Measurements from ENCODE around the gene CRMP1.

CRMP1 gene

GRCh38 chr4:5804656-5805055, 88.2 kb downstream of the CRMP1 start:
- DNase-seq (ENCODE audit: low read depth), result no peak
- TF ChIP-seq CTCF (IDR thresholded peaks at IDR 0.05; ENCODE audit: control insufficient read depth, insufficient read depth, low read depth, low read length, missing control alignments), result no peak
- no peak overlapping the region for H3K4me3 ChIP-seq (ENCODE audit: control insufficient read depth, low read depth, low read length)

- no peak for TF ChIP-seq CTCF (IDR thresholded peaks at IDR 0.05; ENCODE audit: control insufficient read depth, insufficient read depth, low read depth, low read length, missing control alignments)
- DNase-seq (ENCODE audit: low read depth), result no peak
- H3K4me3 ChIP-seq (ENCODE audit: control insufficient read depth, low read depth, low read length), result no peak overlapping the region
These were observed 90.3 kb downstream of the CRMP1 start for GRCh38 chr4:5802565-5802964.

GRCh38 chr4:5801696-5802095, 91.2 kb downstream of the CRMP1 start:
- DNase-seq (ENCODE audit: low read depth), result no peak
- no peak for TF ChIP-seq CTCF (IDR thresholded peaks at IDR 0.05; ENCODE audit: control insufficient read depth, insufficient read depth, low read depth, low read length, missing control alignments)

GRCh38 chr4:5800496-5800895, 92.4 kb downstream of the CRMP1 start:
- H3K4me3 ChIP-seq (ENCODE audit: control insufficient read depth, low read depth, low read length), result no peak overlapping the region
- no peak for TF ChIP-seq CTCF (IDR thresholded peaks at IDR 0.05; ENCODE audit: control insufficient read depth, insufficient read depth, low read depth, low read length, missing control alignments)
- no peak for DNase-seq (ENCODE audit: low read depth)

More at GRCh38 chr4:5801696-5802095, 91.2 kb downstream of the CRMP1 start:
- H3K4me3 ChIP-seq (ENCODE audit: control insufficient read depth, low read depth, low read length), result no peak overlapping the region

GRCh38 chr4:5799406-5799805, 93.5 kb downstream of the CRMP1 start:
- TF ChIP-seq CTCF (IDR thresholded peaks at IDR 0.05; ENCODE audit: control insufficient read depth, insufficient read depth, low read depth, low read length, missing control alignments), result no peak
- DNase-seq (ENCODE audit: low read depth), result no peak
- H3K4me3 ChIP-seq (ENCODE audit: control insufficient read depth, low read depth, low read length), result no peak overlapping the region

GRCh38 chr4:5798946-5799345, 93.9 kb downstream of the CRMP1 start:
- no peak overlapping the region for H3K4me3 ChIP-seq (ENCODE audit: control insufficient read depth, low read depth, low read length)
- TF ChIP-seq CTCF (IDR thresholded peaks at IDR 0.05; ENCODE audit: control insufficient read depth, insufficient read depth, low read depth, low read length, missing control alignments), result no peak
- DNase-seq (ENCODE audit: low read depth), result no peak

- no peak for TF ChIP-seq CTCF (IDR thresholded peaks at IDR 0.05; ENCODE audit: control insufficient read depth, insufficient read depth, low read depth, low read length, missing control alignments)
- no peak overlapping the region for H3K4me3 ChIP-seq (ENCODE audit: control insufficient read depth, low read depth, low read length)
- no peak for DNase-seq (ENCODE audit: low read depth)
These were observed 94.4 kb downstream of the CRMP1 start for GRCh38 chr4:5798462-5798861.
